IPS-NIHi7 (cell line): ENCODE data around the gene ZNRF2.
"Not testable (repeated sequence)": the region's sequence is repeated elsewhere in the genome, so short reads cannot be mapped to it uniquely, and the experiment has no call there.

Experiments used
- DNase-seq: peaks from one replicate; pipeline ENCODE4 v3.0.0; 2012; ENCODE audit warnings: mixed read lengths; ENCODE audit errors: extremely low spot score

The ZNRF2 gene

GRCh38 chr7:30353932-30354607 lies 69.7 kb downstream of the ZNRF2 start:
- no peak for DNase-seq

GRCh38 chr7:30354791-30355190 lies 70.4 kb downstream of the ZNRF2 start:
- no peak for DNase-seq

GRCh38 chr7:30359957-30360356 lies 75.6 kb downstream of the ZNRF2 start:
- DNase-seq: no peak

GRCh38 chr7:30363778-30364563 lies 79.6 kb downstream of the ZNRF2 start:
- DNase-seq: no peak

- no peak for DNase-seq
These were observed 80.4 kb downstream of the ZNRF2 start for GRCh38 chr7:30364773-30365172.

- DNase-seq: no peak
These were observed 81.2 kb downstream of the ZNRF2 start for GRCh38 chr7:30365621-30366020.

- DNase-seq: no peak
These were observed 82.2 kb downstream of the ZNRF2 start for GRCh38 chr7:30366606-30367005.

GRCh38 chr7:30367561-30367960 lies 83.2 kb downstream of the ZNRF2 start:
- DNase-seq: no peak

GRCh38 chr7:30369879-30370278 lies 85.5 kb downstream of the ZNRF2 start:
- no peak for DNase-seq

- DNase-seq: no peak
These were observed 86.9 kb downstream of the ZNRF2 start for GRCh38 chr7:30371321-30371720.

- no peak for DNase-seq
These were observed 93.9 kb downstream of the ZNRF2 start for GRCh38 chr7:30378275-30378674.

GRCh38 chr7:30379131-30379530 lies 94.7 kb downstream of the ZNRF2 start:
- no peak for DNase-seq

GRCh38 chr7:30379741-30380140 lies 95.3 kb downstream of the ZNRF2 start:
- DNase-seq: no peak

- no peak for DNase-seq
These were observed 95.9 kb downstream of the ZNRF2 start for GRCh38 chr7:30380294-30380693.

- not testable (repeated sequence) for DNase-seq
These were observed 96.4 kb downstream of the ZNRF2 start for GRCh38 chr7:30380824-30381223.

GRCh38 chr7:30382607-30383006 lies 98.2 kb downstream of the ZNRF2 start:
- DNase-seq: no peak

GRCh38 chr7:30389791-30390190 lies 105.4 kb downstream of the ZNRF2 start:
- no peak for DNase-seq

- DNase-seq: no peak
These were observed 106.6 kb downstream of the ZNRF2 start for GRCh38 chr7:30390736-30391636.

GRCh38 chr7:30391806-30392205 lies 107.4 kb downstream of the ZNRF2 start:
- no peak for DNase-seq

- DNase-seq: no peak
These were observed 111.3 kb downstream of the ZNRF2 start for GRCh38 chr7:30395676-30396075.

GRCh38 chr7:30396389-30396788 lies 112.0 kb downstream of the ZNRF2 start:
- DNase-seq: no peak

- DNase-seq: no peak
These were observed 119.1 kb downstream of the ZNRF2 start for GRCh38 chr7:30403477-30403876.
